GM21381 (cell line): Measurements from ENCODE around the gene KRT4.

Experiments
- ATAC-seq: cut with Tn5 transposase; IDR thresholded peaks from one replicate; pipeline ENCODE4 v1.9.1; 2021; ENCODE audit warnings: mild to moderate bottlenecking, moderate library complexity; ENCODE audit not compliant: unreplicated experiment

KRT4 gene

GRCh38 chr12:52837413-52837741 is 23.5 kb upstream of the KRT4 start:
- ATAC-seq: no peak

GRCh38 chr12:52836491-52837412 is 22.8 kb upstream of the KRT4 start:
- no peak for ATAC-seq

GRCh38 chr12:52836042-52836466 is 22.1 kb upstream of the KRT4 start:
- ATAC-seq: no peak

GRCh38 chr12:52835271-52836041 is 21.5 kb upstream of the KRT4 start:
- no peak for ATAC-seq

GRCh38 chr12:52834727-52835001 is 20.7 kb upstream of the KRT4 start:
- no peak for ATAC-seq

GRCh38 chr12:52833922-52834726 is 20.2 kb upstream of the KRT4 start, which contains the start of gene KRT79:
Gene KRT79 (minus strand): TSS chr12:52834311. CDS start chr12:52834260, 51 bp downstream.
- no peak for ATAC-seq

- no peak for ATAC-seq
These were observed 19.3 kb upstream of the KRT4 start for GRCh38 chr12:52832985-52833905.

GRCh38 chr12:52832451-52832850 is 18.5 kb upstream of the KRT4 start:
- no peak for ATAC-seq

- ATAC-seq: no peak
These were observed 17.3 kb upstream of the KRT4 start for GRCh38 chr12:52831251-52831650.

- ATAC-seq: no peak
These were observed 16.3 kb upstream of the KRT4 start for GRCh38 chr12:52829986-52830770.

- ATAC-seq: no peak
These were observed 14.7 kb upstream of the KRT4 start for GRCh38 chr12:52828591-52829021.

- no peak for ATAC-seq
These were observed 14.2 kb upstream of the KRT4 start for GRCh38 chr12:52828156-52828555.

GRCh38 chr12:52827499-52828090 is 13.7 kb upstream of the KRT4 start:
- no peak for ATAC-seq

- ATAC-seq: no peak
These were observed 12.9 kb upstream of the KRT4 start for GRCh38 chr12:52826611-52827498.

- no peak for ATAC-seq
These were observed 12.0 kb upstream of the KRT4 start for GRCh38 chr12:52825961-52826360.

GRCh38 chr12:52824741-52825410 is 11.0 kb upstream of the KRT4 start:
- no peak for ATAC-seq

- no peak for ATAC-seq
These were observed 10.0 kb upstream of the KRT4 start for GRCh38 chr12:52823761-52824450.
